Choroid plexus epithelial cell (primary cell): ENCODE data around the gene SAMD4B.

Experiments
- DNase-seq: peaks from one replicate; pipeline ENCODE4 v3.0.0-alpha.2; 2010; ENCODE audit warnings: low read depth
- H3K4me3 ChIP-seq: 2 replicates; pipeline ENCODE4 v1.5.1; 2011; ENCODE audit warnings: low read depth, mild to moderate bottlenecking, control low read depth, low read length, moderate library complexity
- TF ChIP-seq, protein P1 (sequence below): conservative IDR thresholded peaks from 2 replicates; pipeline ENCODE4 v1.5.1; 2011; ENCODE audit warnings: low read depth, mild to moderate bottlenecking, control low read depth, inconsistent platforms, low read length, moderate library complexity

The SAMD4B gene

DNA sequence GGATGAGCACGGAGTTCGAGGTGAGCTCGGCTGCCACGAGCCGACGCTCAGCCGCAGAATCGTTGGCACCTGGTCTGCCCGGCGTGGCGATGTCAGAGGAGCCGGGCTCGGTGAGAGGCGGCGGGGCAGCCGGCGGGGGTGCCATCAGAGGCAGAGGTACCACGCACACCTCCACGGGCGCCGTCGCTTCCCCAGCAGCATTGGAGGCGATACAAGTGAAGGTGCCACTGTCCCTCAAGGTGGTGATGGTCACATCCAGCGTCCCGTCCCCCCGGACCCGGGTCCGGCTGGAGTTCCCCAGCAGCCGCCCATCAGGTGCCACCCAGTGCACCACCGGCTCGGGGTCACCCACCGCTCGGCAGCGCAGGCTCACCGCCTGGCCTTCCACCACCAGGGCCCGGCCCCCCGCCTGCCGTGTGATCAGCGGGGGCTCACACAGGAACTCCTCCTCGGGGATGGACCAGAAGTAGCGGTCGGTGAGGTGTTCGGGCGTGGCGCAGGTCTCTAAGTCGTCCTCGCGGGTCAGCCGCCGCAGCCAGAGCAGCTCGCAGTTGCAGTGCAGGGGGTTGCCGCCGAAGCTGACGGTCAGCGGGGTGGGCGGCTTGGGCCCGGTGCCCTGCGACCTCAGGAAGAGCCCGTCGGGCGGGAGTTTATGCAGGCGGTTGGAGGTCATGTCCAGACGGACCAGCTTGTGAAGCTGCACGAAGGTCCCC lies 28.0 kb upstream of the SAMD4B start:
- TF ChIP-seq, protein P1, sequence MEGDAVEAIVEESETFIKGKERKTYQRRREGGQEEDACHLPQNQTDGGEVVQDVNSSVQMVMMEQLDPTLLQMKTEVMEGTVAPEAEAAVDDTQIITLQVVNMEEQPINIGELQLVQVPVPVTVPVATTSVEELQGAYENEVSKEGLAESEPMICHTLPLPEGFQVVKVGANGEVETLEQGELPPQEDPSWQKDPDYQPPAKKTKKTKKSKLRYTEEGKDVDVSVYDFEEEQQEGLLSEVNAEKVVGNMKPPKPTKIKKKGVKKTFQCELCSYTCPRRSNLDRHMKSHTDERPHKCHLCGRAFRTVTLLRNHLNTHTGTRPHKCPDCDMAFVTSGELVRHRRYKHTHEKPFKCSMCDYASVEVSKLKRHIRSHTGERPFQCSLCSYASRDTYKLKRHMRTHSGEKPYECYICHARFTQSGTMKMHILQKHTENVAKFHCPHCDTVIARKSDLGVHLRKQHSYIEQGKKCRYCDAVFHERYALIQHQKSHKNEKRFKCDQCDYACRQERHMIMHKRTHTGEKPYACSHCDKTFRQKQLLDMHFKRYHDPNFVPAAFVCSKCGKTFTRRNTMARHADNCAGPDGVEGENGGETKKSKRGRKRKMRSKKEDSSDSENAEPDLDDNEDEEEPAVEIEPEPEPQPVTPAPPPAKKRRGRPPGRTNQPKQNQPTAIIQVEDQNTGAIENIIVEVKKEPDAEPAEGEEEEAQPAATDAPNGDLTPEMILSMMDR, result no peak
- no peak overlapping the region for H3K4me3 ChIP-seq
- no peak for DNase-seq

DNA sequence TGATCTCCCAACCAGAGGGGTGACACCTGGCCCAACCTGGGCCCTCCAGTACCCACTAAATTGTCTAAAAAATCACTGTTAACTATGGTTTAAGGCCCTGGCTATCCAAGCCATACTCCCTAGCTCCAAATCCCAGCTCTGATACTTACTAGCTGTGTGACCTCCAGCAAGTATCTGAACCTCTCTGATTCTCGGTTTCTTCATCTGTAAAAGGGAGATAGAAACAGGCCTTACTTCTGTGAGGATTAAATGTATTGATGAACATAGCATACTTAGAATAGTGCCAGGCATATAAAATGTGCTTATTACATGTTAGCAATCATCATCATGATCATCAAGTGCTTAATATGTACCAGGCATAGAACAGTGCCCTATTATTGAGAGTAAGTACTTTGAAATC lies 26.3 kb upstream of the SAMD4B start:
- TF ChIP-seq, protein P1, result no peak
- no peak overlapping the region for H3K4me3 ChIP-seq
- no peak for DNase-seq

DNA sequence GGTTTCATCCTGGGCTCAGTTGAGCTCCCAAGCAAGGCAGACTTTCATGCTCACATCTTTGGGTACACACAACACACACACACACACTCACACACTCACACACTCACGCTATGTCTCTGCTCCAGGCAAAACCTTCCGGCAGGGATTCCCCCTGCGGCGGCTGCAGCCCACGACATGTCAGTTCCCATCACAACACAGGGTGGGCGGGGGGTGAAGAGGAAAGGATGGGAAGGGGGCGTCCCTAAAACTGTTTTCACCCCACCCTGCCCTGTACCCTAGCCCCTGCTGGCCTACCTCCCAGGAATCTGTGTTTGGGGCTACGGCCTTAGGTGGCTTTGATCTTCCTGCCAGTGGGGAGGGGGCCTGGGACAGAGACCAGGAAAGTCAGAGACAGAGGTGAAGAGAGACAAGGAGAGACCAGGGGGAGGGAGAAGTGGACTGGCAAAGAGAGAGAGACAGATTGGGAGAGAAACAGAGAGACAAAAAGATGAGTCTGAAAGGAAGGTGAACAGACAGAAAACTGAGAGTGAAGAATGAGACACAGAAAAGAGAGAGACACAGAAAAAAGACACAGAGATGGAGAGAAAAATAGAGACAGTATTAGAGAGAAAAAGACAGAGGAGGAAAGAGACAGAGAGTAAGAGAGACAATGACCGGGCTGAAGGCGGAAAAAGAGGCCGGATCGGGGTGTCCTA lies 25.4 kb upstream of the SAMD4B start:
- TF ChIP-seq, protein P1, result no peak
- no peak for DNase-seq
- no peak overlapping the region for H3K4me3 ChIP-seq

DNA sequence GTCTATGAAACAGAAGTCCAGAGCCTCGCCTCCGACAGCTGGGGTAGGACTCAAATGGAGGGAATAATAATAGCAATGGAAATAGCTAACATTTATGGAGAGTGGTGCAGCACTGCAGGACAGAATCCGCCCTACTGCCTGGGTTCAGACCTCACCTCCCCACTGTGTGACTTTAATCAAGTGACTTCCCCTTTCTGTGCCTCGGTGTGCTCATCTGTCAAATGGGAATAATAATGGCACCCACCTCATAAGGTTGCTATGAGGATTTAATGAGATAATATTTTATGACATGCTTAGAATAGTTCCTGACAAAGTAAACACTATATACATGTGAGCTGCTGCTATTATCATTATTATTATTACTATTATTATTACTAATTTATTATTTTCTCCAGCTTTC lies 24.7 kb upstream of the SAMD4B start:
- no peak for DNase-seq

DNA sequence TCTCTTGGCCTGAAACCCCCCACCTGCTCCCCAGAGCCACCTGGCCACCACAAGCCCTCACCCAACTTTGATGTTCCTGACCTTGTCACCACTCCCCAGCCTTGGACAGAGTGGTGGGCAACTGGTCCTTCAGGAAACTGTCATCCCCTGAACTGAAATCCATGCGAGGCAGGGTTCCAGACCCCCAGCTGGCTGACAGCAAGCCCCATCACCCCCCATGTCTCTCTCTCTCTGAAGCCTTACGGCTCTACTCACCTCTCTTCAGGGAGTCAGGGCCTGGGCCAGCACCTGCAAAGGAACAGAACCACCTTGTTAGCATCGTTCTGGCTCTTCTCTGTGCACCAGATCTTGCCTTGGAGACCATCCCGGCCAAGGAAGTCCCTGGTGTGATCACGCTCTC lies 24.1 kb upstream of the SAMD4B start:
- TF ChIP-seq, protein P1, result no peak
- no peak for DNase-seq
- H3K4me3 ChIP-seq, result no peak overlapping the region

More for the DNA sequence above, 24.7 kb upstream of the SAMD4B start:
- no peak overlapping the region for H3K4me3 ChIP-seq
- TF ChIP-seq, protein P1, result no peak

DNA sequence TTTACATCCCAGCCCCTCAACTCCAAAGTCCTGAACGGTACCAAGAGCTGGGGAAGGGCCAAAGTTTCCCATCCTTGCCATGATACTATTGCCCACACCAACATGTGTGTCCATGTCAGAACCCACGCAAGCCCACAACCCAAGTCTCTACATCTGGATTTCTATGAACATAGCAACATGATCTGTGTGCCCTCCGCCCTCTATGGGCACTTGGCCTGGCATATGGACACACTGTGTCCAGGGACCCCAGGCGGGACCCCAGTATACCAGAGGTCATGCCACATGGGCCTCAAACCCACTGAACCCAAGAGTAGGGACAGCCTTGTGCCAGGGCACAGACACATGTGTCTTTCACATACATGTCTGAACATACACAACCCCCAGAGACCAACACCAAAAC lies 23.5 kb upstream of the SAMD4B start:
- TF ChIP-seq, protein P1, result no peak
- no peak for DNase-seq
- H3K4me3 ChIP-seq, result no peak overlapping the region
